ENCODE results near the gene RPS6KA4.
"Not testable (repeated sequence)": the region's sequence is repeated elsewhere in the genome, so short reads cannot be mapped to it uniquely, and the experiment has no call there.

Gene RPS6KA4

GRCh38 chr11:64321533-64321932, 37.4 kb upstream of the RPS6KA4 start:
- Mint-ChIP-seq H3K4me3 (no peak overlapping the region), H3K27me3 (no peaks in the 10 kb centered on the region)
- DNase-seq, result no peak

GRCh38 chr11:64322925-64323260, 36.1 kb upstream of the RPS6KA4 start:
- no peaks in the 10 kb centered on the region for H3K9me3 Mint-ChIP-seq
- no peak overlapping the region for H3K4me3 Mint-ChIP-seq
- H3K27me3 Mint-ChIP-seq, result no peaks in the 10 kb centered on the region

More at GRCh38 chr11:64321533-64321932, 37.4 kb upstream of the RPS6KA4 start:
- Mint-ChIP-seq H3K9me3 (no peaks in the 10 kb centered on the region), H3K27ac (no peak overlapping the region), H3K4me1 (peaks cover 49% of the 10 kb centered on the region)
- no peak for ATAC-seq

GRCh38 chr11:64323373-64323772, 35.6 kb upstream of the RPS6KA4 start:
- Mint-ChIP-seq H3K27ac (no peak overlapping the region), H3K4me1 (peaks cover 40% of the 10 kb centered on the region), H3K9me3 (no peaks in the 10 kb centered on the region), H3K4me3 (no peak overlapping the region), H3K27me3 (no peaks in the 10 kb centered on the region)
- DNase-seq (no peak), ATAC-seq (no peak)

More at GRCh38 chr11:64322925-64323260, 36.1 kb upstream of the RPS6KA4 start:
- no peak for ATAC-seq
- peaks cover 40% of the 10 kb centered on the region for H3K4me1 Mint-ChIP-seq
- DNase-seq, result no peak
- H3K27ac Mint-ChIP-seq, result peak overlapping the region; percentile 28 to 75

- not testable (repeated sequence) for DNase-seq, ATAC-seq, H3K4me3 Mint-ChIP-seq, H3K9me3 Mint-ChIP-seq, H3K27me3 Mint-ChIP-seq, H3K27ac Mint-ChIP-seq
- H3K4me1 Mint-ChIP-seq, result peaks cover 36% of the 10 kb centered on the region
These were observed 35.0 kb upstream of the RPS6KA4 start for GRCh38 chr11:64323984-64324383.

GRCh38 chr11:64324692-64325469, 34.1 kb upstream of the RPS6KA4 start:
- DNase-seq, result no peak
- no peak overlapping the region for H3K4me3 Mint-ChIP-seq
- no peak for ATAC-seq
- H3K27me3 Mint-ChIP-seq, result no peaks in the 10 kb centered on the region
- H3K4me1 Mint-ChIP-seq, result peaks cover 27% of the 10 kb centered on the region
- H3K9me3 Mint-ChIP-seq, result no peaks in the 10 kb centered on the region
- peak overlapping the region in 1 of 2 donors; percentile 71 for H3K27ac Mint-ChIP-seq

GRCh38 chr11:64327375-64327774, 31.6 kb upstream of the RPS6KA4 start:
- ATAC-seq (no peak), DNase-seq (no peak)
- Mint-ChIP-seq H3K4me1 (peaks cover 17% of the 10 kb centered on the region), H3K4me3 (no peak overlapping the region), H3K27me3 (no peaks in the 10 kb centered on the region), H3K9me3 (no peaks in the 10 kb centered on the region), H3K27ac (no peak overlapping the region)

GRCh38 chr11:64327993-64328392, 31.0 kb upstream of the RPS6KA4 start:
- DNase-seq (no peak), ATAC-seq (no peak)
- H3K4me3 Mint-ChIP-seq, result no peak overlapping the region
- H3K9me3 Mint-ChIP-seq, result no peaks in the 10 kb centered on the region
- no peaks in the 10 kb centered on the region for H3K27me3 Mint-ChIP-seq
- H3K4me1 Mint-ChIP-seq, result peaks cover 18% of the 10 kb centered on the region
- H3K27ac Mint-ChIP-seq, result no peak overlapping the region

GRCh38 chr11:64330888-64331287, 28.1 kb upstream of the RPS6KA4 start:
- ATAC-seq, result no peak
- Mint-ChIP-seq H3K4me3 (no peak overlapping the region), H3K9me3 (no peaks in the 10 kb centered on the region), H3K27ac (no peak overlapping the region), H3K27me3 (no peaks in the 10 kb centered on the region), H3K4me1 (peaks cover 27% of the 10 kb centered on the region)
- no peak for DNase-seq

GRCh38 chr11:64331569-64332371, 27.2 kb upstream of the RPS6KA4 start:
- Mint-ChIP-seq H3K27ac (peak overlapping the region in 1 of 2 donors; percentile 32), H3K27me3 (no peaks in the 10 kb centered on the region), H3K4me3 (peak overlapping the region; percentile 10), H3K4me1 (peaks cover 27% of the 10 kb centered on the region), H3K9me3 (no peaks in the 10 kb centered on the region)
- ATAC-seq (peak; percentile 92), DNase-seq (peak; percentile 79 to 90)

GRCh38 chr11:64333556-64333955, 25.4 kb upstream of the RPS6KA4 start:
- Mint-ChIP-seq H3K9me3 (no peaks in the 10 kb centered on the region), H3K4me1 (peaks cover 34% of the 10 kb centered on the region), H3K4me3 (no peak overlapping the region), H3K27ac (no peak overlapping the region), H3K27me3 (no peaks in the 10 kb centered on the region)
- ATAC-seq (no peak), DNase-seq (no peak)

- peaks cover 49% of the 10 kb centered on the region for H3K4me1 Mint-ChIP-seq
- H3K27ac Mint-ChIP-seq, result peak overlapping the region in 1 of 2 donors; percentile 31
- H3K4me3 Mint-ChIP-seq, result peak overlapping the region in 1 of 2 donors; percentile 26
These were observed 23.9 kb upstream of the RPS6KA4 start for GRCh38 chr11:64334764-64335735.

GRCh38 chr11:64337538-64338249, 21.3 kb upstream of the RPS6KA4 start:
- no peak for ATAC-seq
- no peak overlapping the region for H3K4me3 Mint-ChIP-seq

More at GRCh38 chr11:64334764-64335735, 23.9 kb upstream of the RPS6KA4 start:
- ATAC-seq (peak; percentile 64), DNase-seq (peak; percentile 33 to 70)
- Mint-ChIP-seq H3K27me3 (no peaks in the 10 kb centered on the region), H3K9me3 (no peaks in the 10 kb centered on the region)

GRCh38 chr11:64338716-64339115, 20.2 kb upstream of the RPS6KA4 start:
- Mint-ChIP-seq H3K4me1 (peaks cover 59% of the 10 kb centered on the region), H3K9me3 (no peaks in the 10 kb centered on the region), H3K4me3 (peak overlapping the region; percentile 89 to 96), H3K27ac (peak overlapping the region in 1 of 2 donors; percentile 27), H3K27me3 (no peaks in the 10 kb centered on the region)
- ATAC-seq (no peak), DNase-seq (no peak)

More at GRCh38 chr11:64337538-64338249, 21.3 kb upstream of the RPS6KA4 start:
- DNase-seq, result no peak
- H3K9me3 Mint-ChIP-seq, result no peaks in the 10 kb centered on the region
- no peaks in the 10 kb centered on the region for H3K27me3 Mint-ChIP-seq
- H3K27ac Mint-ChIP-seq, result no peak overlapping the region
- H3K4me1 Mint-ChIP-seq, result peaks cover 56% of the 10 kb centered on the region

GRCh38 chr11:64339286-64339685, 19.7 kb upstream of the RPS6KA4 start:
- H3K4me1 Mint-ChIP-seq, result peaks cover 62% of the 10 kb centered on the region
- no peak for DNase-seq
- peak overlapping the region; percentile 95 to 96 for H3K27ac Mint-ChIP-seq
- no peaks in the 10 kb centered on the region for H3K9me3 Mint-ChIP-seq
- H3K27me3 Mint-ChIP-seq, result no peaks in the 10 kb centered on the region
- peak overlapping the region; percentile 89 to 96 for H3K4me3 Mint-ChIP-seq
- no peak for ATAC-seq
